PFSK-1 (cell line): Measurements from ENCODE around the gene CEACAM19.

Experiments
- FOXP2 ChIP-seq: optimal IDR thresholded peaks from 2 replicates; pipeline ENCODE3; 2011; ENCODE audit warnings: borderline replicate concordance, control low read depth, inconsistent platforms; ENCODE audit not compliant: insufficient read depth; ENCODE audit errors: extremely low read length, extremely low read depth
- POLR2AphosphoS5 ChIP-seq: IDR thresholded peaks from 2 replicates; pipeline ENCODE4 v1.6.1; 2012; ENCODE audit warnings: low read depth, mild to moderate bottlenecking, control low read depth, low read length, moderate library complexity
- SIN3A ChIP-seq: IDR thresholded peaks from 2 replicates; pipeline ENCODE4 v1.6.1; 2012; ENCODE audit warnings: mild to moderate bottlenecking, low read length, moderate library complexity, borderline replicate concordance; ENCODE audit not compliant: insufficient read depth
- TAF1 ChIP-seq: IDR thresholded peaks from 2 replicates; pipeline ENCODE4 v1.6.1; 2012; ENCODE audit warnings: low read length, control low read depth, borderline replicate concordance; ENCODE audit not compliant: insufficient read depth

GRCh38 chr19:44701228-44701627 is 29.9 kb downstream of the CEACAM19 start:
- TF ChIP-seq POLR2AphosphoS5 (no peak), TAF1 (no peak), FOXP2 (no peak), SIN3A (no peak)
